GDM1 (cell line): Measurements from ENCODE around the gene PKN3.

Source experiments
- DNase-seq: peaks from one replicate; lab custom pipeline; 2025; lab: John Stamatoyannopoulos, UW

Gene PKN3

GRCh38 chr9:128747241-128747640, 44.9 kb downstream of the PKN3 start:
- DNase-seq: no peak

- DNase-seq: no peak
Observed at GRCh38 chr9:128750926-128751595, 48.8 kb downstream of the PKN3 start.

GRCh38 chr9:128753627-128754026, 51.3 kb downstream of the PKN3 start:
- DNase-seq: no peak

- no peak for DNase-seq
Observed at GRCh38 chr9:128757602-128758001, 55.3 kb downstream of the PKN3 start.

GRCh38 chr9:128762671-128763449, 60.6 kb downstream of the PKN3 start:
- no peak for DNase-seq

GRCh38 chr9:128764361-128764760, 62.1 kb downstream of the PKN3 start:
- DNase-seq: no peak

- DNase-seq: no peak
Observed at GRCh38 chr9:128765499-128765898, 63.2 kb downstream of the PKN3 start.

- DNase-seq: no peak
Observed at GRCh38 chr9:128768606-128769005, 66.3 kb downstream of the PKN3 start.
